ENCODE data around the gene AZI2.

GRCh38 chr3:28291577-28291976, 57.0 kb downstream of the AZI2 start:
- TF ChIP-seq, protein P1, sequence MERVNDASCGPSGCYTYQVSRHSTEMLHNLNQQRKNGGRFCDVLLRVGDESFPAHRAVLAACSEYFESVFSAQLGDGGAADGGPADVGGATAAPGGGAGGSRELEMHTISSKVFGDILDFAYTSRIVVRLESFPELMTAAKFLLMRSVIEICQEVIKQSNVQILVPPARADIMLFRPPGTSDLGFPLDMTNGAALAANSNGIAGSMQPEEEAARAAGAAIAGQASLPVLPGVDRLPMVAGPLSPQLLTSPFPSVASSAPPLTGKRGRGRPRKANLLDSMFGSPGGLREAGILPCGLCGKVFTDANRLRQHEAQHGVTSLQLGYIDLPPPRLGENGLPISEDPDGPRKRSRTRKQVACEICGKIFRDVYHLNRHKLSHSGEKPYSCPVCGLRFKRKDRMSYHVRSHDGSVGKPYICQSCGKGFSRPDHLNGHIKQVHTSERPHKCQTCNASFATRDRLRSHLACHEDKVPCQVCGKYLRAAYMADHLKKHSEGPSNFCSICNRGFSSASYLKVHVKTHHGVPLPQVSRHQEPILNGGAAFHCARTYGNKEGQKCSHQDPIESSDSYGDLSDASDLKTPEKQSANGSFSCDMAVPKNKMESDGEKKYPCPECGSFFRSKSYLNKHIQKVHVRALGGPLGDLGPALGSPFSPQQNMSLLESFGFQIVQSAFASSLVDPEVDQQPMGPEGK (CRISPR knock-in tag; IDR thresholded peaks at IDR 0.05; ENCODE audit: borderline replicate concordance), result no peak
- no peak for TF ChIP-seq ARNTL (CRISPR knock-in tag; IDR thresholded peaks at IDR 0.05; ENCODE audit: borderline replicate concordance, low read depth)
- TF ChIP-seq TSHZ2 (CRISPR knock-in tag; IDR thresholded peaks at IDR 0.05), result no peak
- TF ChIP-seq SNAI2 (CRISPR knock-in tag; IDR thresholded peaks at IDR 0.05), result no peak
- no peak for TF ChIP-seq TCF4 (CRISPR knock-in tag; IDR thresholded peaks at IDR 0.05; ENCODE audit: borderline replicate concordance)
- no peak for TF ChIP-seq RARB (CRISPR knock-in tag; IDR thresholded peaks at IDR 0.05)
- no peak for TF ChIP-seq ESRRG (CRISPR knock-in tag; IDR thresholded peaks at IDR 0.05)

Measured in SK-N-SH treated with all-trans-retinoic acid at 6 μM for 48 hours (cell line).